Naive thymus-derived CD8-positive, alpha-beta T cell (primary cell): ENCODE data around the gene TULP4. TPM values are rescaled to one million over a fixed set of nuclear protein-coding genes. Genes with fewer than 3 reads are reported as not detected.
"Not testable (repeated sequence)": the region's sequence is repeated elsewhere in the genome, so short reads cannot be mapped to it uniquely, and the experiment has no call there.

Experiments used
- ATAC-seq, 2 donors: fragments of 150-1000 bp; cut with Tn5 transposase in 1 of 2; sonication (Bioruptor Pico), chemical (Tn5 transposase) in 1 of 2; 1 replicate in 1 of 2; 2 replicates in 1 of 2; pipeline ENCODE4 v1.10.0; 2021; ENCODE audit warnings: mild to moderate bottlenecking in 2 of 2, moderate library complexity in 2 of 2
- POLR2A ChIA-PET: fragments of 350-600 bp; sonication (Branson Sonifier 250); formaldehyde crosslinking; loops from one replicate; lab custom pipeline; 2021; ENCODE audit warnings: antibody characterized with exemption; lab: Charles Lee
- DNase-seq, 10 donors: peaks; one replicate each; pipeline versions ENCODE4 v3.0.0 to v3.0.0-alpha.2; 2020 to 2022
- H3K27ac Mint-ChIP-seq, 10 donors: one replicate each; pipeline ENCODE4 v1.8.0; 2020 to 2022; ENCODE audit warnings: mild to moderate bottlenecking in 10 of 10, mixed read lengths in 10 of 10, moderate library complexity in 4 of 10, inconsistent platforms in 1 of 10
- H3K27me3 Mint-ChIP-seq, 5 donors: one replicate each; pipeline ENCODE4 v1.8.0; 2021 to 2022; ENCODE audit warnings: mixed read lengths in 5 of 5
- H3K36me3 Mint-ChIP-seq, 3 donors: one replicate each; pipeline ENCODE4 v1.8.0; 2020 to 2022; ENCODE audit warnings: mixed read lengths in 3 of 3, mild to moderate bottlenecking in 2 of 3, inconsistent platforms in 1 of 3
- H3K4me1 Mint-ChIP-seq, 4 donors: one replicate each; pipeline ENCODE4 v1.8.0; 2021 to 2022; ENCODE audit warnings: mixed read lengths in 4 of 4
- H3K4me3 Mint-ChIP-seq, 10 donors: one replicate each; pipeline ENCODE4 v1.8.0; 2020 to 2022; ENCODE audit warnings: mild to moderate bottlenecking in 10 of 10, mixed read lengths in 10 of 10, moderate library complexity in 6 of 10, inconsistent platforms in 1 of 10
- H3K9me3 Mint-ChIP-seq, 9 donors: one replicate each; pipeline ENCODE4 v1.8.0; 2020 to 2022; ENCODE audit warnings: mixed read lengths in 9 of 9, mild to moderate bottlenecking in 3 of 9, inconsistent platforms in 1 of 9, moderate library complexity in 1 of 9
- polyA plus RNA-seq, 3 donors: library from polyadenylated mRNA; unstranded; fragments of 300-500 nt; fragmentation: Illumina TruSeq; gene quantifications; one replicate each; pipeline ENCODE4 v1.2.3, GENCODE V29; 2021
- total RNA-seq, 8 experiments: library from RNA in 2 of 8; stranded (reverse) in 2 of 8; gene quantifications; one replicate each; pipeline ENCODE4 v1.2.3 and lab custom pipeline; 2021 to 2026

TULP4 gene
- total and polyA plus RNA-seq, 5 experiments from 2014 or later, result 18.9 to 59.5 (median 25.8) TPM

DNA sequence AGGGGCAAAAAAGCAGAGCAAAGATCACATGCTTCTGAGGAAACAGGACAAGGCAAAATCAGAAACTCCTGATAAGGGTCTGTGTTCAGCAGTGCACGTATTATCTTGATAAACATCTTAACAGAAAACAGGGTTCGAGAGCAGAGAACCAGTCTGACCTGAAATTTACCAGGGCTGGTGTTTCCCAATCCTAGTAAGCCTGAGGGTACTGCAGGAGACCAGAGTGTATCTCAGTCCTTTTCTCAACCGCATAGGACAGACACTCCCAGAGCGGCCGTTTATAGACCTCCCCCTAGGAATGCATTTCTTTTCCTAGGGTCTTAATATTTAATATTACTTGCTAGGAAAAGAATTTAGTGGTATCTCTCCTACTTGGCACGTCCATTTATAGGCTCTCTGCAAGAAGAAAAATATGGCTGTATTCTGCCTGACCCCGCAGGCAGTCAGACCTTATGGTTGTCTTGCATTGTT lies 15.4 kb upstream of the TULP4 start:
- H3K27ac Mint-ChIP-seq, DNase-seq, ATAC-seq, POLR2A ChIA-PET, H3K27me3 Mint-ChIP-seq, H3K4me3 Mint-ChIP-seq: not testable (repeated sequence)
- Mint-ChIP-seq H3K9me3 (peaks cover 4 to 30% (median 16%) of the 10 kb centered on the region in 9 donors), H3K36me3 (peaks cover 15 to 45% (median 31%) of the 10 kb centered on the region in 3 donors), H3K4me1 (peaks cover 9 to 31% (median 11%) of the 10 kb centered on the region in 4 donors)

DNA sequence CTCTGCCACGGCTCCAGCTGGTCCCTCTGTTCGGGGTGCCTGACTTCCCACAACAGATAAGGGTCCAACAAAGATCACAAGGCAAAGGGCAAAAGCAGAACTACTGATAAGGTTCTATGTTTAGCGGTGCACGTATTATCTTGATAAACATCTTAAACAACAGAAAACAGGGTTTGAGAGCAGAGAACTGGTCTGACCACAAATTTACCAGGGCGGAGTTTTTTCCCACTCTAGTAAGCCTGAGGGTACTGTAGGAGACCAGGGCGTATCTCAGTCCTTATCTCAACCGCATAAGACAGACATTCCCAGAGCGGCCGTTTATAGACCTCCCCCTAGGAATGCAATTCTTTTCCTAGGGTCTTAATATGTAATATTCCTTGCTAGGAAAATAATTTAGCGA lies 14.6 kb upstream of the TULP4 start:
- ATAC-seq, DNase-seq, H3K27ac Mint-ChIP-seq, POLR2A ChIA-PET, H3K27me3 Mint-ChIP-seq: not testable (repeated sequence)
- Mint-ChIP-seq H3K4me3 (peak overlapping the region in 1 of 10 donors; percentile 51), H3K9me3 (peaks cover 4 to 30% (median 16%) of the 10 kb centered on the region in 9 donors), H3K36me3 (peaks cover 15 to 45% (median 31%) of the 10 kb centered on the region in 3 donors), H3K4me1 (peaks cover 5 to 23% (median 7%) of the 10 kb centered on the region in 4 donors)

DNA sequence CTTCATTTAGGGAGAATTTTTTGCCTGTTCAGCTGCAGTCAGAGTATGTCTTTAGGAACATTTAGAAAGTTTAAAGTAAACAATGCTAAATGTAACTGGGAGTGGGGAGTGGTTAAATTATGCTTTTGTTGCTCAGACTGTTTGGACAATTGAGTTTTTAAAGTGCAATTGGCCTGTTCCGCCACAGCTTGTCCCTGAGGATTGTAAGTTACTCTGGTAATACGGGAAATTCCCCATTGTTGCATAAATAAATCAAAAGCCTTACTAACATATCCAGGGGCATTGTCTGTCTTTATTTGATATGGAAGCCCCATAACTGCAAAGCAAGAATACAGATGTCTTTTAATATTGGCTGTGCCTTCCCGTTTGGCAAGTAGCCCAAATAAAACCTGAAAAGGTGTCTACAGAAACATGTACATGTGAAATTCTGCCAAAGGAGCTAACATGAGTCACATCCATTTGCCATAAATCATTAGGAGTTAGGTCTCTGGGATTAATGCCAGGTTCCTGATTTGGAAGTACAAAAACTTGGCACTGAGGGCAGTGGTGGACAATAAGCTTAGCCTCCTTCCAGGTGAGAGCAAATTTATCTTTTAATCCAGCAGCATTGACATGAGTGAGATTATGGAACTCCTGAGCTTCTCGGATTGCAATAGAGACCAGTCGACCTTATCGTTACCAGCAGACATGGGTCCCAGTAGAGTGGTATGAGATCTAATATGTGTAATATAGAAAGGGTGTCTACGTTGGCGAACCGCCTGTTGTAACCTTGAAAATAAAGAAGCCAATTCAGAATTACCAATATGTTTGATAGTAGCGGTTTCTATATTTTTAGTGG lies 11.7 kb upstream of the TULP4 start:
- Mint-ChIP-seq H3K36me3 (peaks cover 15 to 33% (median 28%) of the 10 kb centered on the region in 3 donors), H3K9me3 (peaks cover 4 to 30% (median 16%) of the 10 kb centered on the region in 9 donors)
- H3K4me1 Mint-ChIP-seq, H3K27me3 Mint-ChIP-seq, H3K4me3 Mint-ChIP-seq, POLR2A ChIA-PET, H3K27ac Mint-ChIP-seq, ATAC-seq, DNase-seq: not testable (repeated sequence)

DNA sequence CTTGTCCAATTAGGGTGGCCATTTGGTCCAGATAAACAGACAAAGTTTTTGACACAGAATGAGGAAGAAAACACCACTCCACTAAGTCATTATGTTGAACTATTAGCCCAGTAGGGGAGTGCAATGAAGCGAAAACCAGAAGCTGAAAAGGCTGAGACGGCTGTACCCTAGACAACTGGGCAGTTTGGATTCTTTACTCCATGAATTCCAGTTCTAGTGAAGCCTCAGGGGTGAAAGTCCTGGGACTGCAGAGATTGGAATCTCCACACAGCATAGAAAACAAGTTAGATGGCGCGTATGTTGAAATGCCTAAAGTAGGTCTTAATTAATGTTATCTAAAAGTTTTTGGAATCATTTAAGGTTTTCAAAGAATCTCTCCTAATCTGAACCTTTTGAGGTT lies 10.7 kb upstream of the TULP4 start:
- H3K4me1 Mint-ChIP-seq, H3K27ac Mint-ChIP-seq, POLR2A ChIA-PET, H3K4me3 Mint-ChIP-seq, H3K27me3 Mint-ChIP-seq, DNase-seq, ATAC-seq: not testable (repeated sequence)
- peaks cover 1 to 20% (median 9%) of the 10 kb centered on the region in 9 donors for H3K9me3 Mint-ChIP-seq
- H3K36me3 Mint-ChIP-seq, result peaks cover 7 to 27% (median 22%) of the 10 kb centered on the region in 3 donors

DNA sequence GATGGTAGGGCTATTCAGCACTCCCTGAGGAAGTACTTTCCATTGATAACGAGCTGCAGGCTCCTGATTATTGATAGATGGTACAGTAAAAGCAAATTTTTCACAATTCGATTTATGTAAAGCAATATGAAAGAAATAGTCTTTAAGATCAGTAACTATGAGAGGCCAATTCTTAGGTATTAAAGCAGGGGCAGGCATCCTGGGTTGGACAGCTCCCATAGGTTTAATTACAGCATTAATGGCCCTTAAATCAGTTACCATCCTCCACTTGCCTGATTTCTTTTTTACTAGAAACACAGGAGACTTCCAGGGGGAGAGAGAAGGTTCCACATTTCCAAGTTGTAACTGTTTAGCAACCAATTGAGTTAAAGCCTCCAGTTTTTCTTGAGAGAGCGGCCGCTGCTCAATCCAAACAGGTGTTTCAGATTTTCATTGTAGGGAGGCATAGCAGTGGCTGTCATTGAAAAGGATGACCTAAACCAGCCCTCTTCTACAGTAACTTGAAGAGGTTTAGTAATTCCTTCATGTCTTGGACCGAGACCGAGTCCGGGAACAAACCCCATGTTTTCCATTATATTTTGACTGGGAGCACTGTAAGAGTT lies 10.0 kb upstream of the TULP4 start:
- POLR2A ChIA-PET, result not testable (repeated sequence)
- peaks cover 5 to 24% (median 23%) of the 10 kb centered on the region in 3 donors for H3K36me3 Mint-ChIP-seq

DNA sequence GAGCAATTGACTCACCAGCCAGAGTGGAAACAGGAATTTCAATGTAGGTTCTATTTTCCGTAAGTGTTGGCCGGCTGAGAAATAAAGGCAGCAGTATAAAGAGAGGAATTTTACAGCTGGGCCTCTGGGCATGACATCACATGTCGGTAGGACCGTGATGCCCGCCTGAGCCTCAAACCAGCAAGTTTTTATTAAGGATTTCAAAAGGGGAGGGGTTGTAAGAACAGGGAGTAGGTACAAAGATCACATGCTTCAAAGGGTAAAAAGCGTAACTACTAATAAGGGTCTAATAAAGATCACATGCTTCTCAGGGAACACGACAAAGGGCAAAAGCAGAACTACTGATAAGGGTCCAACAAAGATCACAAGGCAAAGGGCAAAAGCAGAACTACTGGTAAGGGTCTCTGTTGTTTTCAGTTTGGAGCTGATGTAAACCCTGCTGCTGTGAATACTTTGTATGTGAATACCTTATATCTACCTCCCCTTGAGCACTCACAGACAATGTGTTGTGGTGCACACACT lies 9.0 kb upstream of the TULP4 start:
- H3K4me1 Mint-ChIP-seq, result peaks cover 0 to 6% (median 3%) of the 10 kb centered on the region in 4 donors
- POLR2A ChIA-PET, result no interaction called here
- H3K36me3 Mint-ChIP-seq, result peaks cover 5 to 24% (median 13%) of the 10 kb centered on the region in 3 donors
- ATAC-seq (no peak), DNase-seq (no peak)
- H3K27ac Mint-ChIP-seq, result peak overlapping the region in 2 of 10 donors; percentile 51 to 82
- H3K9me3 Mint-ChIP-seq, result peaks cover 0 to 6% (median 3%) of the 10 kb centered on the region in 9 donors
- no peak overlapping the region for H3K4me3 Mint-ChIP-seq
- no peaks in the 10 kb centered on the region for H3K27me3 Mint-ChIP-seq

More for the DNA sequence above, 10.0 kb upstream of the TULP4 start:
- DNase-seq, ATAC-seq, H3K27me3 Mint-ChIP-seq, H3K4me3 Mint-ChIP-seq, H3K4me1 Mint-ChIP-seq, H3K27ac Mint-ChIP-seq: not testable (repeated sequence)
- H3K9me3 Mint-ChIP-seq, result peaks cover 0 to 14% (median 6%) of the 10 kb centered on the region in 9 donors

DNA sequence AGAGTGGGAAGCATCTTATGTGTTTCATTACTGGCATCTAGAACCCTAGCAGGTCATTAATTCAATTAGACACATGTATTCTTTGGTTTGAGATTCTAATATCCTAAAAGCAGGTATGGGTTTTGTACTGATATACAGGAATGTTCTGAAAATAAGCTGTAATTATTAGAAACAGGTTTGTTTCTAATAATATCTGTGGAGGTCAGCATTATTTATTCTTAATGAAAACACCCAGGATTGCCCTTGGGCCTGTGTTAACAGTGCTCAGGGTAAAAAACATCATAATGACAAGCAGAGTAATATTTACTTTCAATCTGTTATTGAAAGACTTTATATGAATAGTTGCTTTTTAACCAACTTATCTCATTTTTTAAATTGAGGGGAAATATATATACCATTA lies 8.0 kb upstream of the TULP4 start:
- peaks cover 0 to 3% (median 3%) of the 10 kb centered on the region in 4 donors for H3K4me1 Mint-ChIP-seq
- POLR2A ChIA-PET, result no interaction called here

DNA sequence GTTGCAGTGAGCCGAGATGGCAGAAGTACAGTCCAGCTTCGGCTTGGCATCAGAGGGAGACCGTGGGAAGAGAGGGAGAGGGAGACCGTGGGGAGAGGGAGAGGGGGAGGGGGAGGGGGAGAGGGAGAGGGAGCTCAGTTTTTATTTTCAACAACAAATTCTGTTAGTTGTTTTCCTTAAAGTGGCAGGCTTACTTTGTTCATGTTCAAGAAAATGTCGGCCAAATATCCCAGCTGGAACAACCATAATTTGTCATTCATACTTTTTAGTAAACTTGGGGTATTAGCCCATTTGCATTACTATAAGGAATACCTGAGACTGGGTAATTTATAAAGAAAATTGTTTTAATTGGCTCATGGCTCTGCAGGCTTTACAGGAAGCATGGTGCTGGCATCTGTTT lies 2.5 kb upstream of the TULP4 start:
- no peak for ATAC-seq
- no peak for DNase-seq
- Mint-ChIP-seq H3K36me3 (peaks cover 13 to 50% (median 37%) of the 10 kb centered on the region in 3 donors), H3K4me1 (peaks cover 1 to 20% (median 6%) of the 10 kb centered on the region in 4 donors), H3K27me3 (no peaks in the 10 kb centered on the region), H3K4me3 (no peak overlapping the region), H3K9me3 (peaks cover 0 to 2% (median 0%) of the 10 kb centered on the region in 9 donors), H3K27ac (peak overlapping the region in 1 of 10 donors; percentile 24)
- POLR2A ChIA-PET, result no interaction called here

More for the DNA sequence above, 8.0 kb upstream of the TULP4 start:
- no peak for DNase-seq
- no peak for ATAC-seq
- no peaks in the 10 kb centered on the region for H3K27me3 Mint-ChIP-seq
- H3K4me3 Mint-ChIP-seq, result no peak overlapping the region
- H3K9me3 Mint-ChIP-seq, result peaks cover 0 to 1% (median 0%) of the 10 kb centered on the region in 9 donors
- peaks cover 0 to 19% (median 8%) of the 10 kb centered on the region in 3 donors for H3K36me3 Mint-ChIP-seq
- no peak overlapping the region for H3K27ac Mint-ChIP-seq

DNA sequence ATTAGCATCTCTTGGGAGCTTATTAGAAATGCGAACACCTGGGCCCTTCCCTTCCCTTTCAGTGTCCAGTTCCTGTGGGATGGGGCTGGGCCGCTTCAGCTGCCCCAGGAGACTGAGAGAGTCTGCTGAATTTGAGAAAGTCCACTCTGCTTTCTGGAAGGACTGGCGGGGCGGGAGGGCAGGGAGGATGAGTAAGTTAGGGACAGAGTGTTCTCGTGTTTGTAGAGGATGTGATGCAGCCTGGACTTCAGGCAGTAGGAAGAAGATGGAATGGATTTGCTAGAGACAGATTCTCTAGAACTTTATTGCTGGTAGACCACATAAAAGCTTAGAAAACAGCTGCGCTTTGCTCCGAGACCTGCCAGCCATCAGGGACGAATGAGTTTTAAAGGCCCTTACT lies 1.1 kb upstream of the TULP4 start:
- peaks cover 0 to 5% (median 0%) of the 10 kb centered on the region in 9 donors for H3K9me3 Mint-ChIP-seq
- H3K4me3 Mint-ChIP-seq, result no peak overlapping the region
- POLR2A ChIA-PET, result no interaction called here
- H3K27ac Mint-ChIP-seq, result peak overlapping the region in 3 of 10 donors; percentile 14 to 35 (median 20)
- no peak for ATAC-seq
- no peak for DNase-seq
- peaks cover 5 to 21% (median 7%) of the 10 kb centered on the region in 4 donors for H3K4me1 Mint-ChIP-seq
- peaks cover 22 to 60% (median 50%) of the 10 kb centered on the region in 3 donors for H3K36me3 Mint-ChIP-seq
- no peaks in the 10 kb centered on the region for H3K27me3 Mint-ChIP-seq

DNA sequence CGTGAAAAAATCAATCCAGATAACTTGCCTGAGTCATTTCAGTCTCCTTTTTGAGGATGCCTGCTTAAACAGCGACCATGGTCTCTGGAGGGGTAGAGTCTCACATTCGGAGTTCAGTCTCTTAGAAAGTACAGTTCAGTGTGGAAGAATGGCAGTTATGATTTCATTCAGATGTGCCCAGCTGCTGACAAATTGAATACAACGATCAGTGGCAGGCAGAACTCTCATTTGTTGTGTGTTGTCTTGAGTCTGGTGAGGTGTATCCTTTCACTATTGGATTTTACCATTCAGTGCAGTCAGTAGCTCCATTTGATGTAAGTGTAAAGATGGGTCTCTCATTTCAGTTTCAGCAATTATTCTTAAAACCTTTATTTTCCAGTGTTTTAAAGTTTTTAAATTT lies 639 bp upstream of the TULP4 start:
- H3K36me3 Mint-ChIP-seq, result peaks cover 27 to 61% (median 49%) of the 10 kb centered on the region in 3 donors
- H3K27ac Mint-ChIP-seq, result peak overlapping the region in 1 of 10 donors; percentile 20
- H3K4me3 Mint-ChIP-seq, result no peak overlapping the region
- no peak for ATAC-seq
- no peak for DNase-seq
- H3K27me3 Mint-ChIP-seq, result no peaks in the 10 kb centered on the region
- peaks cover 0 to 6% (median 0%) of the 10 kb centered on the region in 9 donors for H3K9me3 Mint-ChIP-seq
- H3K4me1 Mint-ChIP-seq, result peaks cover 5 to 21% (median 7%) of the 10 kb centered on the region in 4 donors
- POLR2A ChIA-PET, result no interaction called here

DNA sequence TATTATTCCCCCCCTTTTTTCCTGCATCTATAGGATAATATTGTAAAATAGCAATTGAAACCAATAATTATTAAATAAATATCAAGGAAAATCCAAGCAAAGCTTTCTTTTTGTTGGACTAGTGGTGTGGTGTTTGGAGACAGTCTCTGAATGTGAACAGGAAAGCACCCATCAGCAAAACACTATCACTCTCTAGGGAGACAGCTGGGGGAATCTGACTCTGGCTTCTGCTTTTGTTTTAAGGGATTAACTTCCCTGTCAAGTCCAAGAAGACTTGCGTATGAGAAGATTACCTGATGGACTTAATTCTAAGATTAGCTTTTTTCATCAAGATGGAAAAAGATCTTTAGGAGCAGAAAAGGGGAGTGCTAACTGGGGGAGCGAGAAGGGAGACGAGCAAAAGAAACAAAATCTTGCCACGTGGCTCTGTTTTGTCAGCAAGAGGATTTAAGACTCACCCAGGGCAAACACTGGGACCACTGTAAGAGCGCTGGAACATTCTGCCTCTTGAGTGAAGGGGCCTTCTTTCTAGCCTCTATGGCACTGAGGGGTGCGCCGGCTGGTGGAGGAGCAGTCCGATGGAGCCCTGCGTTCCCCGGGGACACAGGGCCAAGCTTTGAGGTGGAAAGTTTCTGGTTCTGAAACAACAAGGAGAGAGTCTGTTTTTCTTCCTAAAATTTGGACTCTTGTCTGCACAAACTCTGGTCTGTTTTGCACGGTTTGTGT lies 570 bp downstream of the TULP4 start:
- peaks cover 28 to 63% (median 60%) of the 10 kb centered on the region in 3 donors for H3K36me3 Mint-ChIP-seq
- POLR2A ChIA-PET, result no interaction called here
- H3K27me3 Mint-ChIP-seq, result no peaks in the 10 kb centered on the region
- ATAC-seq (no peak), DNase-seq (no peak)
- H3K4me1 Mint-ChIP-seq, result peaks cover 6 to 25% (median 7%) of the 10 kb centered on the region in 4 donors
- peaks cover 0 to 6% (median 2%) of the 10 kb centered on the region in 9 donors for H3K9me3 Mint-ChIP-seq
- peak overlapping the region in 1 of 10 donors; percentile 8 for H3K27ac Mint-ChIP-seq
- H3K4me3 Mint-ChIP-seq, result no peak overlapping the region

DNA sequence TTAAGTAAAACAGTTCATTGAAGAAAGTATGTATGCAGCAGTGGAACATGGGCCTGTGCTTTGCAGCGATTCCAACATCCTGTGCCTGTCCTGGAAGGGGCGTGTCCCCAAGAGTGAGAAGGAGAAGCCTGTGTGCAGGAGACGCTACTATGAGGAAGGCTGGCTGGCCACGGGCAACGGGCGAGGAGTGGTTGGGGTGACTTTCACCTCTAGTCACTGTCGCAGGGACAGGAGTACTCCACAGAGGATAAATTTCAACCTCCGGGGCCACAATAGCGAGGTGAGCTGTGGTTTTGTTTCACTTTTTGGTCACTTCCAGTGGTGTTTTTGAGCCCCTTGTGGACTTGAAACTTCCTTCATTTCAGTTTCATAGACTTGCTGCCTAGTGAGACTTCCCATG lies 1.7 kb downstream of the TULP4 start:
- no peaks in the 10 kb centered on the region for H3K27me3 Mint-ChIP-seq
- peaks cover 0 to 6% (median 2%) of the 10 kb centered on the region in 9 donors for H3K9me3 Mint-ChIP-seq
- POLR2A ChIA-PET, result no interaction called here
- H3K27ac Mint-ChIP-seq, result peak overlapping the region in 3 of 10 donors; percentile 8 to 67 (median 29)
- H3K4me3 Mint-ChIP-seq, result peak overlapping the region in 2 of 10 donors; percentile 14 to 61
- ATAC-seq, result no peak
- H3K36me3 Mint-ChIP-seq, result peaks cover 28 to 63% (median 63%) of the 10 kb centered on the region in 3 donors
- peaks cover 6 to 30% (median 7%) of the 10 kb centered on the region in 4 donors for H3K4me1 Mint-ChIP-seq
- no peak for DNase-seq
